ENCODE measurements around the gene PDGFB. TPM values are rescaled to one million over a fixed set of nuclear protein-coding genes. Genes with fewer than 3 reads are reported as not detected.
A peak's percentile ranks its signal among the peaks of the same experiment; 100 is the strongest.

The PDGFB gene
- total and polyA plus RNA-seq, 2 donors (not counting 1 experiment from before 2014, with no cell fraction given), result 0.04 TPM; not detected in 1

DNA sequence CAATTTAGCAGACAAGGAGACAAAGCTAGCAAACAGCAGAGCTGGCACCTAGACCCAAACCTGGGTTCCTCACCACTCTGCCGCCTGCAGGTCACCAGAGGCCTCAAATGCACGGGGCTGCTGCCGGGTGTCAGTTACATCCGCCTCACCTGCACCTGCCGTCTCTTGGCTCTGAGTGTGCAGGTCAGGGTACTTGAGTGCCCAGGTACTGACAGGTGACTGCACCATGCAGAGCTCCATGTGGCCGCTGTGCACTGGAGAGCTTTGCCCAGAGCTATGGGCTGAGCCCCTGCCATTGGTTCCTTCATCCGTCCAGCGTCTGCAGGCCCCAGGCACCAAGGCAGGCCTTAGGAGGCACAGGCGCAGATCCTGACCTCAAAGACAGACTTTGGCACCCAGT lies 35.0 kb downstream of the PDGFB start:
- Histone ChIP-seq H3K4me1 (ENCODE audit: control insufficient read depth in 2 of 2, insufficient read depth in 2 of 2, low read length in 2 of 2) (no peaks in the 10 kb centered on the region), H3K9me3 (ENCODE audit: control extremely low read depth in 1 of 3, control insufficient read depth in 2 of 3, insufficient read depth in 1 of 3, low read length in 2 of 3) (no peaks in the 10 kb centered on the region), H3K27me3 (replicated peaks in 1 of 4; ENCODE audit: control extremely low read depth in 1 of 4, control insufficient read depth in 3 of 4, insufficient read depth in 4 of 4, low read length in 3 of 4) (peaks cover 0 to 22% (median 11%) of the 10 kb centered on the region in 4 experiments), H3K4me3 (ENCODE audit: control extremely low read depth in 1 of 5, extremely low read depth in 1 of 5, insufficient read depth in 1 of 5, low read depth in 2 of 5, low read length in 4 of 5) (no peak overlapping the region), H3K27ac (ENCODE audit: low read length in 2 of 2) (no peak overlapping the region), H3K36me3 (replicated peaks in 1 of 2; ENCODE audit: control extremely low read depth in 1 of 2, control insufficient read depth in 1 of 2, extremely low read depth in 1 of 2, insufficient read depth in 2 of 2, low read length in 1 of 2) (no peaks in the 10 kb centered on the region), H3K79me2 (ENCODE audit: control insufficient read depth, insufficient read depth, low read length) (no peaks in the 10 kb centered on the region), H2AFZ (ENCODE audit: insufficient read depth, low read depth, low read length, poor library complexity, severe bottlenecking) (no peak overlapping the region), H3K9ac (ENCODE audit: low read length) (no peak overlapping the region), H3K4me2 (replicated peaks; ENCODE audit: low read depth, low read length, poor library complexity, severe bottlenecking) (no peak overlapping the region), H4K20me1 (ENCODE audit: control insufficient read depth, insufficient read depth, low read length, poor library complexity, severe bottlenecking) (no peaks in the 10 kb centered on the region)
- ATAC-seq (ENCODE audit: low read depth) (no peak), DNase-seq (no peak)
- 88% methylated on average over 9 of the region's 9 CpGs for WGBS (ENCODE audit: insufficient coverage)
- CTCF ChIA-PET, result no interaction called here
- intact Hi-C loops (cut with micrococcal nuclease), result no loop called here
- H3K4me1 Mint-ChIP-seq, result peaks cover 11% of the 10 kb centered on the region
- H3K4me3 Mint-ChIP-seq, result no peak overlapping the region
- POLR2A ChIA-PET, result no interaction called here
- peak overlapping the region; percentile 20 for H3K27ac Mint-ChIP-seq
- TF ChIP-seq, protein P1, sequence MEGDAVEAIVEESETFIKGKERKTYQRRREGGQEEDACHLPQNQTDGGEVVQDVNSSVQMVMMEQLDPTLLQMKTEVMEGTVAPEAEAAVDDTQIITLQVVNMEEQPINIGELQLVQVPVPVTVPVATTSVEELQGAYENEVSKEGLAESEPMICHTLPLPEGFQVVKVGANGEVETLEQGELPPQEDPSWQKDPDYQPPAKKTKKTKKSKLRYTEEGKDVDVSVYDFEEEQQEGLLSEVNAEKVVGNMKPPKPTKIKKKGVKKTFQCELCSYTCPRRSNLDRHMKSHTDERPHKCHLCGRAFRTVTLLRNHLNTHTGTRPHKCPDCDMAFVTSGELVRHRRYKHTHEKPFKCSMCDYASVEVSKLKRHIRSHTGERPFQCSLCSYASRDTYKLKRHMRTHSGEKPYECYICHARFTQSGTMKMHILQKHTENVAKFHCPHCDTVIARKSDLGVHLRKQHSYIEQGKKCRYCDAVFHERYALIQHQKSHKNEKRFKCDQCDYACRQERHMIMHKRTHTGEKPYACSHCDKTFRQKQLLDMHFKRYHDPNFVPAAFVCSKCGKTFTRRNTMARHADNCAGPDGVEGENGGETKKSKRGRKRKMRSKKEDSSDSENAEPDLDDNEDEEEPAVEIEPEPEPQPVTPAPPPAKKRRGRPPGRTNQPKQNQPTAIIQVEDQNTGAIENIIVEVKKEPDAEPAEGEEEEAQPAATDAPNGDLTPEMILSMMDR (IDR thresholded peaks at IDR 0.05), result no peak
- H3K27me3 Mint-ChIP-seq, result peaks cover 33% of the 10 kb centered on the region
- H3K9me3 Mint-ChIP-seq (ENCODE audit: insufficient read depth), result no peaks in the 10 kb centered on the region

DNA sequence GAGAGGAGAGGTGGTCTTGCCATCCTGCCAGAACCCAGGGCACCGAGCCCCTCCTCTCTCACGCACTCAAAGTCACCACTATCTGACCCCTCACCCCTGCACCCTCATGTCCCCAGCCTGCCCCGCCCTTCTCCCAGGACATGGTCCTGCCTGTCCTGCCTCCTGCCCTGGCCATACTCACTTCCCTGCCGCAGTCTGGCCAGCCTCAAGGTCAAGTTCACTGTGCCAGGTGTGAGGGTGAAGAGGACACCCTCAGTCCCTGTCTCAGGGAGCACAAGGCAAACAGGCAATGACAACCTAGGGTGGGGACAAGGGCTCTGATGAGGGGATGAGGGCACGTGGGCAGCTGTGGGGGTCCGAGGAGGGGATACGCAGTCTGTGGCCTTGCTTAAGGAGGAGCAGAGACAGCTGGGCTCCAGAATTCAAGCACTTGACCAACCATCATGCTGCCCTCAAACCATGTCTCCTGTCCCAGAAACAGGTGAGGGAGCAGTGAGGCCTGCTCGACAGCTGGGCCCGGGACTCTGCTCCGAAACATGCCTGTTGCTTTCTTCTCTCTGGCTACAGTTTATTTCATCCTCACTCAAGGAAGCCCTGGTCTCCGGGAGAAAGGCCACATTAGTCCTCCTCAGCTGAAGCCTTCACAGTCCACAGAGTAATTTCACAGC lies 36.6 kb downstream of the PDGFB start:
- H3K4me3 Mint-ChIP-seq, result no peak overlapping the region
- no peak for DNase-seq

More for the DNA sequence above, 36.6 kb downstream of the PDGFB start:
- POLR2A ChIA-PET, result no interaction called here
- Histone ChIP-seq H3K27me3 (replicated peaks in 1 of 4; ENCODE audit: control extremely low read depth in 1 of 4, control insufficient read depth in 3 of 4, insufficient read depth in 4 of 4, low read length in 3 of 4) (peaks cover 0 to 8% (median 3%) of the 10 kb centered on the region in 4 experiments), H3K9ac (ENCODE audit: low read length) (no peak overlapping the region), H2AFZ (ENCODE audit: insufficient read depth, low read depth, low read length, poor library complexity, severe bottlenecking) (no peak overlapping the region), H3K79me2 (ENCODE audit: control insufficient read depth, insufficient read depth, low read length) (no peaks in the 10 kb centered on the region), H4K20me1 (ENCODE audit: control insufficient read depth, insufficient read depth, low read length, poor library complexity, severe bottlenecking) (no peaks in the 10 kb centered on the region), H3K27ac (ENCODE audit: low read length in 2 of 2) (no peak overlapping the region), H3K4me1 (ENCODE audit: control insufficient read depth in 2 of 2, insufficient read depth in 2 of 2, low read length in 2 of 2) (no peaks in the 10 kb centered on the region), H3K9me3 (ENCODE audit: control extremely low read depth in 1 of 3, control insufficient read depth in 2 of 3, insufficient read depth in 1 of 3, low read length in 2 of 3) (no peaks in the 10 kb centered on the region), H3K4me2 (replicated peaks; ENCODE audit: low read depth, low read length, poor library complexity, severe bottlenecking) (no peak overlapping the region), H3K4me3 (ENCODE audit: control extremely low read depth in 1 of 5, extremely low read depth in 1 of 5, insufficient read depth in 1 of 5, low read depth in 2 of 5, low read length in 4 of 5) (no peak overlapping the region), H3K36me3 (replicated peaks in 1 of 2; ENCODE audit: control extremely low read depth in 1 of 2, control insufficient read depth in 1 of 2, extremely low read depth in 1 of 2, insufficient read depth in 2 of 2, low read length in 1 of 2) (no peaks in the 10 kb centered on the region)
- intact Hi-C loops (cut with micrococcal nuclease), result no loop called here
- no peak for TF ChIP-seq EZH2 (IDR thresholded peaks at IDR 0.05; ENCODE audit: borderline replicate concordance, insufficient read depth, low read depth, low read length, poor library complexity, severe bottlenecking)
- TF ChIP-seq, protein P1 (IDR thresholded peaks at IDR 0.05), result no peak
- no peak overlapping the region for H3K27ac Mint-ChIP-seq
- ATAC-seq (ENCODE audit: low read depth), result no peak
- peaks cover 27% of the 10 kb centered on the region for H3K27me3 Mint-ChIP-seq
- peaks cover 11% of the 10 kb centered on the region for H3K4me1 Mint-ChIP-seq
- no peaks in the 10 kb centered on the region for H3K9me3 Mint-ChIP-seq (ENCODE audit: insufficient read depth)
- CTCF ChIA-PET, result no interaction called here
- 86% methylated on average over 11 of the region's 11 CpGs for WGBS (ENCODE audit: insufficient coverage)

Data from B cell (primary cell).